CD4-positive, alpha-beta T cell treated with Interleukin-17A for 1 hour (primary cell): ENCODE data around the gene ST6GALNAC1.

Experiments used
- DNase-seq: peaks from one replicate; pipeline ENCODE4 v3.0.0-alpha.2; 2020

ST6GALNAC1 gene

GRCh38 chr17:76674600-76674999 lies 31.0 kb upstream of the ST6GALNAC1 start:
- no peak for DNase-seq

- DNase-seq: no peak
Measured at GRCh38 chr17:76673729-76674128, 30.2 kb upstream of the ST6GALNAC1 start.

- DNase-seq: no peak
Measured at GRCh38 chr17:76672892-76673291, 29.3 kb upstream of the ST6GALNAC1 start.

- DNase-seq: peak; percentile 16
Measured at GRCh38 chr17:76672270-76672851, 28.8 kb upstream of the ST6GALNAC1 start.

- DNase-seq: no peak
Measured at GRCh38 chr17:76671912-76672262, 28.3 kb upstream of the ST6GALNAC1 start.

GRCh38 chr17:76671123-76671911 lies 27.8 kb upstream of the ST6GALNAC1 start:
- peak; percentile 100 for DNase-seq

- no peak for DNase-seq
Measured at GRCh38 chr17:76670718-76671122, 27.2 kb upstream of the ST6GALNAC1 start.

- peak; percentile 31 for DNase-seq
Measured at GRCh38 chr17:76670020-76670717, 26.6 kb upstream of the ST6GALNAC1 start.

- no peak for DNase-seq
Measured at GRCh38 chr17:76667786-76668453, 24.4 kb upstream of the ST6GALNAC1 start.

GRCh38 chr17:76667491-76667755 lies 23.9 kb upstream of the ST6GALNAC1 start:
- no peak for DNase-seq

- DNase-seq: no peak
Measured at GRCh38 chr17:76660656-76661042, 17.1 kb upstream of the ST6GALNAC1 start.

GRCh38 chr17:76659928-76660655 lies 16.5 kb upstream of the ST6GALNAC1 start:
- DNase-seq: peak; percentile 48

- no peak for DNase-seq
Measured at GRCh38 chr17:76658242-76658662, 14.7 kb upstream of the ST6GALNAC1 start.

- no peak for DNase-seq
Measured at GRCh38 chr17:76657505-76658241, 14.1 kb upstream of the ST6GALNAC1 start.

GRCh38 chr17:76654408-76654807 lies 10.9 kb upstream of the ST6GALNAC1 start:
- DNase-seq: no peak

GRCh38 chr17:76650504-76650903 lies 6.9 kb upstream of the ST6GALNAC1 start:
- no peak for DNase-seq

- no peak for DNase-seq
Measured at GRCh38 chr17:76646712-76647111, 3.2 kb upstream of the ST6GALNAC1 start.

GRCh38 chr17:76645481-76645880 lies 1.9 kb upstream of the ST6GALNAC1 start:
- no peak for DNase-seq

- no peak for DNase-seq
Measured at GRCh38 chr17:76644995-76645394, 1.4 kb upstream of the ST6GALNAC1 start.

GRCh38 chr17:76642994-76643393 lies 563 bp downstream of the ST6GALNAC1 start:
- no peak for DNase-seq

- DNase-seq: no peak
Measured at GRCh38 chr17:76642032-76642561, 1.5 kb downstream of the ST6GALNAC1 start.

- DNase-seq: no peak
Measured at GRCh38 chr17:76641501-76641900, 2.1 kb downstream of the ST6GALNAC1 start.
